Measurements from ENCODE around the gene CFAP92.

The CFAP92 gene

DNA sequence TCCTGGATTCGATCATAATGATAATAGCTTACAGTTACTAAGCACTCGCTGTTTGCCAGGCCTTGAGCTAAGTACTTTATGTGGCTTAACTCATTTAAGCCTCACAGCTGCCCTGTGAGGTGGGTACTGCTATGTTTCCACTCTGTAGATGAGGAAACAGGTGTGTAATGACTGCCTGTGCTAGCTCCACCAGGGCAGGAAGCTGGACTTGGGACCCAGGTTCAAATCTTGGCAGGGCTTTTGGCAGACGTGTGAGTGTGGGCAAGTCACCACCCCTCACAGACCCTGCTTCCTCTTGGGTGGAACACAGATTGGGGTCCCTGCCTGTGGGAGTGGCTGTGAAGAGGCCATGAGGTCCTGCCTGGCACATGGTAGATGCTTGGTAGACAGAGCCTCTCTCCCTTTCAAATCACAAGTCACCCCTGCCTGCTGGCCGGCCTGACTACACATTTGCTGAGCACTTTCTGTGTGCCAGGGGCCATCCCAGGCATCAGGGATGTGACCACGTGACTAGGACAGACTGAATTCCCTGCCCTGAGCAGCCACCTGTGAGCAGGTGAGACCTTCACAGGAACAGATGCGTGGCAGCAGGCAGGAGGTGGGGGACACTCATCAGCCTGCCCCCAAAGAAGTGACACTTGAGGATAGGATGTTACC is 10.9 kb upstream of the CFAP92 start:
- no peak for DNase-seq (ENCODE audit: low read depth)

DNA sequence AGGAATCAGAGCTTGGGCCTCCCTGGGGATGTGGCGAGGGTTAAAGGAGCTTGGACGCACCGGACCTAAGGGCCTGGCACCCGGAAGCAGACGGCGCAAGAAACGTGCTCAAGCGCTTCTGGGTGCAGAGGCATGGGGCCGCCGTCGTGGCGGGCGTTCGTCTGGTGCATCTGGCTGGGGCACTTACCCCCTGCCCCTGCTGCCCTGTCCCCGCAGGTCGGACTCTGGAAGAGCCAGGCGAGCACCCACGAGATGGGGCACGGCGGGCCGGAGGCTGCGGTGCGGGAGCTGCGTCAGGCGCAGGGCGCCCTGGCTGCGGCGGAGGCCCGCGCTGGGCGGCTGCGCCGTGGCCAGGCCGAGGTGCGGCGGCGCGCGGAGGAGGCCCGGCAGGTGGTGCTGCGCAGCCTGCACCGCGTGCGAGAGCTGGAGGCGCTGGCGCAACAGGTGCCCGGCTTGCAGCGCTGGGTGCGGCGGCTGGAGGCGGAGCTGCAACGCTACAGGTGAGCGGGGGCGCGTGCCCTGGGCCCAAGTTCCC is 9.8 kb upstream of the CFAP92 start:
- DNase-seq (ENCODE audit: low read depth): no peak

DNA sequence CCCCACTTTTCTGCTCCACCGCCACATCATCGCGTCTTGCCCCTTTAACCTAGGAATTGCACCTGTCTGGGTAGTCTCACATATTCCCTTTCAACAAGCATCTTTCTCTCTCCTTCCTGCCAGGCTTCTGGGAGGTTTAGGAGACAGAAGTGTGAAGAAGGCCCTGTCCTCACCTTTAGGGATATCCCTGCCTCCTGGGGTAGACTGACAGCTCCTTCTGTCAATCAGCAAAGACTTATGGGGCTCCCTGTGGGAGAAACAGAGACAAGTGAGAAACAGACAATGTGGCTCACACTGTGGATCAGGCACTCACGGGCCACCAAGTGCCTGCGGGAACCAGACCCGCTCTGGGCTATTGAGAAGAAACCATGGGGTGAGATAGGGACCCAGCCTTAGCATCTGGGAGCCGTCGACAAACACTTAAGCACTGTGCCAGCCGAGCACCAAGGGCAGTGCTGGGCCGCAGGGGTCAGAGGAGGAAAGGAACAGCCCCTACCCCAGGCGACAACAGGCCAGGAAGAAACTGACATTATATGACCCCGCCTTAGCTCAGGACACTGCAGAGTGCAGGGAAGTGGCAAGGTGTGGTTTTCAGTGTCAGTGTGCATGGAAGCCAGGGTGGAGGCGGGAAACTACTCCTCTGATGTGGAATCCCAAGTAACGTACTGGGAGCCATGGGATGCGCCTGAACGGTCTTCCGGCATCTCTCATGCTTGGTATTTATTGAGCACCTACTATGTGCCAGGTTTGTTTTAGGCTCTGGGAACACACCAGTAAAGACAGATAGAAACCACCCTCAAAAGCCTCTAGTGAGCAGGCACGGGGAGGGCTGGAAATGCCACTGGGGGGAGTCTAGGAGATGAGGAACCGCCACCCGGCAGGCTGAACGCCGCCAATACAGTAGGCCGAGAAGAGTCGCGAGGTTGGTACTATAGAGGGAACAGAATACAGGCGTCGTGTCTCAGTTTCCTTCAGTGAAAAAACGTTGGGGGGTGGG is 9.0 kb upstream of the CFAP92 start:
- no peak for DNase-seq (ENCODE audit: low read depth)

DNA sequence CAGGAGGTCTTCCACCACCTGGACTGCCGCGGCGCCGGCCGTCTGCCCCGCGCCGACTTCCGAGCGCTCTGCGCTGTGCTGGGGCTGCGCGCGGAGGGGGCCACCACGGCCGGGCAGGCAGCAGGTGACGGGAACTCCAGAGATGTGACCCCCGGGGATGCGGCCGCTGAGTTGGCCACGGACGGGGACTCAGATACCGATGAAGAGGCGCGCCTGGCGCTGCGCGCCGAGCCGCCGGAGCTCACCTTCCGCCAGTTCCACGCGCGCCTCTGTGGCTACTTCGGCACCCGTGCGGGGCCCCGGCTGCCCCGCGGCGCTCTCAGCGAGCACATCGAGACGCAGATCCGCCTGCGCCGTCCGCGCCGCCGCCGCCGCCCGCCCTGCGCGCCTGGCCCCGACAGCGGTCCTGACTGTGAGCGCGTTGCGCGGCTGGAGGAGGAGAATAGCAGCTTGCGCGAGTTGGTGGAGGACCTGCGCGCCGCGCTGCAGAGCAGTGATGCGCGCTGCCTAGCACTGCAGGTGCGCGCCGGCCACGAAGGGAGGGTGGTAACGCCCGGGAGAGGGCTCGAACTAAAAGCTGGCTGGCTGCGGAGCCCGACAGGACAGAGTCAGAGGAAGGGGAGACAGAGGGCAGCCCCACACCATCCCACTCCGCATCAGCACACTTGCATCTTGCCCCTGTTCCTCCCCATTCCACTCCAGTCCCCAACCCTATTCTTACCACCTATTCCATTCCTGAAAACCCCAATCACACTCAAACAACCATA is 8.1 kb upstream of the CFAP92 start:
- DNase-seq (ENCODE audit: low read depth): no peak

DNA sequence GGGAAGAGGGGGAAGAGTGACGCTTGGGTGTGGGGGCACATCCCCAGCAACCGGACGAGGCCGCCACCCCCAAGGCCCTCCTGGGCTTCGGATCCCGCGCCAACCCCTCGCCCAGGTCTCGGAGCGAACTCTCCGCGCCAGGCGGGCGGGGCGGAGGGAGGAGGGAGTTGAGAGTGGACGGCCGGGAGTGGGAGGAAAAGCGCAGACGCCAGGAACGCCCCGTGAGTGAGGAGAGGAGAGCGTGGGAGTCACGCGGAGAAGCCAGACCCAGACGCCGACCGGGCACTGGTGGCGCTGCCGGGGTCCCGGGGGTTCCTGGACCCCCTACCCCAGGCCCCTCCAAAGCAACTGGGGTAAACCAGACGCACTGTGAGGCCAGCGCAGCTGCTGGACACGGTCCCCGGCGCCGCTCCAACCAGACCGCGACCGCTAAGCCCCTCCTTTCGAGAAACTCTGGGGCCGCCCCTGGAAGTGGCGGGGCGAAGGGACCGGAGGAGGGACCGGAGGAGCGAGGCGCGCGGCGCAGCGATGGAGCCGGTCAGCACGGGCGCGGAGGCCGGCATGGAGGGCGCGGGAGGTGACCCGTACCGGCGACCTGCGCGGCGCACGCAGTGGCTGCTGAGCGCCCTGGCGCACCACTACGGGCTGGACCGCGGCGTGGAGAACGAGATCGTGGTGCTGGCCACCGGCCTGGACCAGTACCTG is 7.4 kb upstream of the CFAP92 start, which contains the start of gene EFCC1:
EFCC1 (plus strand) TSS at position 204 of the 705 bp plus-strand sequence; CDS start at position 529, 325 bp downstream.
- DNase-seq (ENCODE audit: low read depth): no peak

DNA sequence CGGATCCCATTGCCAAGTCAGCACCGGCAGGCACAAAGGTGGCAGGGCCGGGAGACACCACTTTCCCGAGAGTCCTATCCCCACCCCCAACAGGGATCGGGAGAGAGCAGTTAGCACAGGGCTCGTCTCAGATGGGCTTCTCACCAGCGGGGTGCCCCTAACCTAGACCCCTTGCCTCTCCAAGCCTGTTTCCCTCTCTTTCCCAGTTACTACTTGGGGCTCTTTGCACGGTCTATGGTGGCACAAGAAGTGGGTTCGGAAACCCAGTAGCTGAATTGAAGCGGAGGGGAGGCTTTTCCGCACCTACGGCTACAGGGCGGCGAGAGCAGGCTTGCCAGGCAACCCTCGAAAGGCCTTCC is 6.8 kb upstream of the CFAP92 start:
- DNase-seq (ENCODE audit: low read depth): no peak

DNA sequence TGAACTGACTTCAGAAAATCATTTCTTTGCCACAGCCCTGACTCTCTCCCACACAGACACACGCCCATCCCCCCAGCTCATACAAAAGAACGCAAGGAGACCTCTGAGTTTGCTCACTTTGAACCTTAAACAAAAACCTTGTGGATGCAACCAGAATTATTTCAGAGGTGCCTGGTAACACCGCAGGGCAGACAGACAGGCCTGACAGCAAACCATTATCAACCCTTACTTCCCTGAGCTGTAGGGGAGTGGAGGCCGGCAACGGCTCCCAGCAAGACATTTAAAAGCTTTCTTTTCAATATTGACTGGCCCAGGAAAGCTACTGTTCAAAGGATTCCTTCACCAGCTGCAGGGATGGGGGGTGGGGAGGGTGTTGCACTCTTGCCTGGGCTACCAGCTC is 5.2 kb upstream of the CFAP92 start:
- DNase-seq (ENCODE audit: low read depth): no peak

DNA sequence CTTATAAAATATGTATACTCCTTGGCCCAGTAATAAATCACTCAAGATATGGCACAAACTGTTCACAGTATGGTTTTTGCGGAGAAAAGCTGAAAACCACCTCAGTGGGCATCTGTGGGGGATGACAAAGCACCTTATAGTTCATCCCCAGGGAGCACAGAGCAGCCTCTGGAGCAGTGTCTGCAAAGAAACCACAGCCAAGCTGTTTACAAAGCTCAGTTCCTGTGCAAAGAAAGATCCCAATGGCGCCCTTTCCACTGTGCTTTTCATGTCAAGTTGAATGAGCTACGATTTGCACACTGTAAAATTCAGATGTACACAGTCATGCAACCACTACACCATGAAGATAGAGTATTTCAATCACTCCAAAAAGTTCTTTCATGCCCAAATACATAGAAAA is 4.7 kb upstream of the CFAP92 start:
- no peak for DNase-seq (ENCODE audit: low read depth)

DNA sequence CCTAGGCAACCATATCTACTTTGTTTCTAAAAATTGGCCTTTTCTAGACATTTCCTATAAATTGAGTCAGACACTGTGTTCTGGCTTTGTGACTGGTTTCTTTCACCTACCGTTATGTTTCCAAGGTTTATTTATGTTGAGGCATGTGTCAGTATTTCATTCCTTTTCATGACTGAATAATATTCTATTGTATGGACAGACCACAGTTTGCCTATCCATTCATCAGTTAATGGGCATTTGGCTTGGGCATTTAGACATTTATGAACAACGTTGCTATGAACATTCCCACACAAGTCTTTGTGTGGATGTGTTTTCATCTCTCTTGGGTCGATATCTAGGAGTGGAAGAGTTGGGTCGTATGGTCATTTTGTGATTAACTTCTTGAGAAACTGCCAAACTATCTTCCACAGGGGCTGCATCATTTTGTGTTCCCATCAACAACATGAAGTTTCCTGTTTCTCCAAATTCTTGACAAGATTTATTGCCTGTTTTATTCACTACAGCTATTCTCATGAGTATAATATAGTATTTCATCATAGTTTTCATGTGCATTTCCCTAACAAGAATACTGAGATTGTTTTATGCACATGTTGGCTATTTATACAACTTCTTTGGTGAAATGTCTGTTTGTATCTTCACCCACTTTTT is 3.7 kb upstream of the CFAP92 start:
- DNase-seq (ENCODE audit: low read depth): no peak

DNA sequence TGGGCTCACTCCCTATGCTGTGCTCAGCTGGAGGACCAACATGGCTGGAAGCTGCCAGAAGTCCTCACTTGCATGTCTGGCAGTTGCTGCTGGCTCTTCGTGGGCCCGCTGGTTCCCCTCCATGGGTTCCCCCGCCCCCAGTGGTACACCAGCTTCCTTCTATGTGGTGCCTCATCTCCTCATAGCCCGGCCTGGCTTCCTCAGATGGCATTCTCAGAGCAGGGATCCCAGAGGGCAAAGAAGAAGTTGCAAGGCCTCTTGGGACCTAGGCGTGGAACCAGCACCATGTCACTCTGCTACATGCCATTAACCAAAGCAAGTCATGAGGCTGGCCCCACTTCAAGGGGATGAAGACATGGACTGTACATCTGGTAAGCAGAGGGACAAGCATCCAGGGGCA is 2.9 kb upstream of the CFAP92 start:
- no peak for DNase-seq (ENCODE audit: low read depth)

DNA sequence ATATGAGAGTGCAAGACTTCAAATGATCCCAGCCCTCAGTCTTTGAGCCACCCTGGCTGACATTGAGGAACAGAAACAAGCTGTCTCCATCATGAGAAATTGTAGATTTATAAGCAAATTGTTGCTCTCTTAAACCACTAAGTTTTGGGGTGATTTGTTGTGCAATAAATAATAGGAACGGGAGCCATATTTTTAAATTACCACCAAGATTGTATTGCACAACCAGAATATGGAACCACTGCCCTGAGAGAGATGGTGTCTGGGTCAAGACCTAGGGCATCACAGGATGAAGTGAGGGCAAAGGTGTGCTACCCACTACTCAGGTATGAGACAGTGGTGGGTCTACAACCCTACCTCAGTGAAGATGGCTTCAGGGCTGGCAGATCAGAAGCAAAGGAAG is 2.3 kb upstream of the CFAP92 start:
- DNase-seq (ENCODE audit: low read depth): no peak

DNA sequence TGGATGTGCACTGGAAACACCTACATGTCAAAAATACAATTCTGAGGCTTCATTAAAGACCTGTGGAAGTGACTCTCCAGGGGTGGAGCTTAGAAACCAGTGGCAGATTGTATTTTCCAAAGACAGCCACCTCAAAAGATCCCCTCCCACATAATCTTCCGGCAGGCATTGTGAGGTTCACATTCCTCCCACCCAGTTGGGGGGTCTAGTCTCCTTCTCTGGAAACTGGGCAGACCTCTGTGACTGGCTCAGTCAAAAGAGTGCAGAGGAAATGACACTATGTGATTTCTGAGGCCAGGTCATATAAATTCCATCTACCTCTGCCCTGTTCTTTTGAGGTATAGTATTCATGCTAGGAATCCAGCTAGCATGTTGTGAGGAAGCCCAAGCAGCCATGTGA is 1.9 kb upstream of the CFAP92 start:
- DNase-seq (ENCODE audit: low read depth): no peak

DNA sequence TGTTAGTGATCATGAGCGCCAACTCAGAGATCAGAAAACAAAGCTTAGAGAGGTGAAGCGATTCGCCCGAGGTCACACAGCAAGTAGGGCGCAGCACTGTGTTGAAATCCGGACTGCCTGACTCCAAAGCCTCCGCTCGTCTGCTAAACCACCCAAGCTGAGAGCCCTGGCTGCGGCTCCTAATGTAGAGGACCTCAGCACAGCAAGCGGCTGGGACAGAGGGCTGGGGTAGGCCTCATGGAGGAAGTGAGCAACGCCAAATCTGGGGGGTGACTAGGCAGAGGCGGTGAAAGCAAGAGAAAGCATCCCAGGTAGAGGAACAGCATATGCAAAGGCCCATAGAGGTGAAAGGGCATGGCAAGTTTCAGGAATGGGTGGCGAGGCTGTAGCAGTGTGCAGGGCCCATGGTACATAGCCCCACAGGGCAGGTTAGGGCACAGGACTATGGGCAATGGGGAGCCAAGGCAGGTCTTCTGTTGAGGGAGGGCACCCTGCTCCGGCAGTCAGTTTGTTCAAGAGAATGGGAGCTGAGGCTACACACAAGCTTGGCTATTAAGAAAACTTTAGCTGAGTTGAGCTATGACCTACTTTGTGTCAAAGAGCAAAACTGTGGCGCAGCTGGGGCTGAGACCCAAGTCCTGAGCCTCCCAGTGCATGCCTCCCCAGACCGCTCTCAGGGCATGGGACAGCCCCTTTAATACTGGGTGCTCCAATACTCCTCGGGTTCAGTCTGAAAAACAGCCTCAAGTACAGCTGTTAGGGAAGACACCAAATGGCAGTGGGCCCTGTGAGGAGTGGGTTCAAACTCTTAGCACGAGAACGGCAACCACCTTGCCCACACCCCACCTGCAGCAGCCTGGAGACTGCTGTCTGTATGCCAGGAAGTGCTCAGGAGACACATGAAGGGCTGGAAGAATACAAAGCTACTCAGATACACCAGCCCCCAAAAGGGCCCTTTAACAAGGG is 988 bp upstream of the CFAP92 start:
- DNase-seq (ENCODE audit: low read depth): no peak

DNA sequence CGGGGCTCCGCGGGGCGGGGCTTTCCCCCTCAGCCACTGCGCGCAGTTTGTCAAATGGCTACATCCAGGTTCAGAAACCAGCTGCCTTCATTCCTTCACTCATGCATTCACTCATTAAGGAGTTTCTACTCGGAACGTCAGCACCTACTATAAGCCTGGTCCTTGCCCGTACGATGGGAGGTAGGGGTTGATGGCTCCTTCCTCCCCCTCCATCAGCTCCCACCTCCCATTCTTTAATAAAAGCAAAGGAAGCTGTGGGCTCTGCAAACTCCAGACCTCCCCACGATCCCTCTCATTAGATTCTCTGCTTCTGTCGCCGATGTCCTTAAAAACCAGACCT is 267 bp upstream of the CFAP92 start:
- no peak for DNase-seq (ENCODE audit: low read depth)

DNA sequence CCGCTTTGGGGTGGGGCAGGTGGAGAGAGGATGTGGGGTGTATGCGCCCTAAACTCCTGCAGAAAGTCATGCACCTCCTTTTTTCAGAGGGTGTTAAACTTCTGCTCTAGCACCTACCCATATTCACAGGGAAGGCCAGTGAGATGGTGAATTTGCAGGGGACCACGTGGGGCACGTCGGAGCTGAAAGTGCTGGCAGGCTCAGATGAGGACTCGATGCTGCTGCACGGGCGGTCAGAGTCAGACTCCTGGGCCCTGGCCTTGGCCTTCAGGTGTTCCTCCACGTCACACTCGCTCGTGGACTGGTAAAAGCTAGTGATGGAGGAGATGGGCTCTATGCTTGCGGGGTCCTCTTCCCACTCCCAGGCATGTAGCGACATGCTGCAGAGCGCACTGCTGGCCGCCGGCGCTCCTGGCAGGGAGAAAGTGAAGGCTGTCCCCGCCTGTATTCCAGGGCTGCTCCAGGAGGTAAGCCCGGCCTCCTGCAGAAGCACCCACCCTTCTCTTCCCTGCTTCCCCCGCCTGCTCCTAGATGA is 883 bp downstream of the CFAP92 start:
- DNase-seq (ENCODE audit: low read depth): no peak

DNA sequence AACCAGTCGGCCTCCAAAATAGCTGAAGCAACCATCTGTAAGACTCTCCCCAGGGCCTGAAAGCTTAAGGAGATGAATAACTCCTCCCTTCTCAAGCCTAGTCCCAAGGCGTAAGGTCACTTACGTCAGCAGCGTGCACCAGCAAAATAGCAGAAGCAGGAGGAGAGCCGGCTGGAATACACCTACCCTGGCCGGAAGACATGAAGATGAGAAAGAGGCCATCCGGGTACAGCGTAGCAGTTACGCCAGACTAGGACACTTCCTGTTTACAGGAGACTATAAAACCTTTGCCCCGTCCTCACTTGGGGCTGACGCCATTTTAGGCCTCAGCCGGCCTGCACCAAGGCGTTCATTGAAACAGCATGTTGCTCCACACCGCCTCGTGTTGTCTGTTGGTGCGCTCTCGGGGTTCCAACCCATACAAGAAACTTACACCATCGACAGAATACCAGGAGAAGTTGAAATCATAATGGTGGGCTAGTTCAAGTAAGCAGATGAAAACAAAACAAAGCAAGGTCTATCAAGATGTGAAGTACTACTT is 2.5 kb downstream of the CFAP92 start:
- no peak for DNase-seq (ENCODE audit: low read depth)

DNA sequence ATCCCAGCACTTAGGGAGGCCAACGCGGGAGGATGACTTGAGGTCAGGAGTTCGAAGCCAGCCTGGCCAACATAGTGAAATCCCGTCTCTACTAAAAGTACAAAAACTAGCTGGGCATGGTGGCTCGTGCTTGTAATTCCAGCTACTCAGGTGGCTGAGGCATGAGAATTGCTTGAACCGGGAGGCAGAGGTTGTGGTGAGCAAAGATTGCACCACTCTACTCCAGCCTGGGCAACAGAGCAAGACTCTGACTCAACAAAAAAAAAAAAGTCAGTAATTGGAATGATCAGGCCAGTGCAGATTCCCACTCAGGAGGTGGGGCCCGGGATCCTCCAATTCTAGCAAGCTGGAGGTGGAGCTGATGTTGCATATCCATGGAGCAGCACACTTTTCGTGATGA is 5.6 kb downstream of the CFAP92 start:
- DNase-seq (ENCODE audit: low read depth): no peak

DNA sequence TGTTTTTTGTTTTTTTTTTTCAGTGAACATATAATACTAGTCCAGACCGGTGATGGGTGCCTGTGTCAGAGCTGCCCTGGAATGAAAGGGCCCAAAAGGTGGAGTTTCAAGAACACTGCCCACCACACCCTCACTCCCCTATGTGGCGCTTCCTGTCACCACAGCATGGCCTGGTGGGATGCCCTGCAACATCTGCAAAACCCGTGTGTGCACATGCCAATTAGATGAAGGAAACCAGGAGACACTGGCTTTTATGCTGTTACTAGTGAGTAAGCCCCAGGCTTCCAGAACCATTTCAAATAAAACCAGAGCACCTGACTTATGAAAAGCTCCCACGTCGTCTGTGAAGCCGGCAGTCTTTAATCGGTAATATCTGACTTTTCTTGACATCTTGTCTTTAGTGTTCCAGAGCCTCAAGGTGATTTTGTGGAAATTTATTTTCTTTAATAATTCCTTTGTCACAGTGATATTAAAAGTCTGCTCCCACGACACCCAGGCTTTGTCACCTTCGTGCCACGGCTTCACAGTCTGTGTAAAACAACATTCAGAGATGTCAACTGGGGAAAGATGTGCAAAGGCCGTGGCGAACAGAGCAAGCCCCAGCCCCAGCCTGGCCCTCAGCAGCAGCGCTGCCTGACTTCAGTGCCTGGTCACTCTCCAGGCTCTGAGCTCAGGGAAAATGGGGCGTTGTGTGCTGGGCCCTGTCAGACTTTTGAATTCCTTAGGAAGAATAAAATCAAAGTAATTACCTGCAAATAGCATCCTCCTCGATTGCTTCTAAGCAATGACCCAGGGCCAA is 6.4 kb downstream of the CFAP92 start:
- DNase-seq (ENCODE audit: low read depth): no peak

DNA sequence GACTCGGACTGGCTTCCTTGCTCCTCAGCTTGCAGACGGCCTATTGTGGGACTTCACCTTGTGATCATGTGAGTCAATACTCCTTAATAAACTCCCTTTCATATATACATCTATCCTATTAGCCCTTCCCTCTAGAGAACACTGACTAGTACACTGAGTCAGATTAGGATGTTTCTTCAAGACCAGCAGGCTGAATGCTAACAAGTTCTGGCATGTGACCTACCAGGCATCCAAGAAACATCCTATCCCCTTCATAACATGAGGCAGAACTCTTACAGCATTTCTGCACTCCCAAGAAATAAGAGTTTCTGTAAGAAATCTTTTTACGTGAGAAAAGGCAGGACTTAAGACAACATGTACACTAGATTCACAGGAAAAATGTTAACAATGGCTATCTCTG is 9.3 kb downstream of the CFAP92 start:
- DNase-seq (ENCODE audit: low read depth): no peak
